Measurements from ENCODE around the gene CLSTN3. TPM values are rescaled to one million over a fixed set of nuclear protein-coding genes. Genes with fewer than 3 reads are reported as not detected.
A peak's percentile ranks its signal among the peaks of the same experiment; 100 is the strongest.

The CLSTN3 gene
- total and polyA plus RNA-seq, 10 of the 15 experiments (the other 5 are each of a cell fraction or from before 2014, with no cell fraction given): 0.09 to 35.9 (median 11.3) TPM

DNA sequence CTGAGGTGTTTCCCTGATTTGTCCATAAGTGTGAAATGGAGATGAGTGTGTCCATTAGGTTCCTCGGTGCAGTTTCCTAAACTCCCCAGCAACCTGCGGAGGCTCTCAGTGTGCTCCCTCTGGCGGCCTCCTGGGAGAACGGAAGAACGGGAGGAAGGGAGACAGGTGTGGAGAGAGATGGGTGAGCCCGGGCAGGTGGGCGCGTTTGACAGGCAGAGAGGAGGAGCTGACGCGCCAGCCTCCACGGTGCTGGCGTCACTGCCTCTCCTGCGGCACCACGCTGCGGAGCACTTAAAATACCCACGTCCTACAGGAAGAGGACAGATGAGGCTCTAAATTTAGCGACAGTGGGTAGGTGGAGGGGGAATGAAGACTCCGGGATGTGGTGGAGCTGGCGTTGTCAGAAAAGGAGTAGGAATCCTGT is 32.5 kb downstream of the CLSTN3 start:
- Histone ChIP-seq H3K36me3 (ENCODE audit: control insufficient read depth in 2 of 2, insufficient read depth in 2 of 2, low read length in 1 of 2) (no peaks in the 10 kb centered on the region; a peak in 1 of 4 replicates), H3K27me3 (replicated peaks in 1 of 2; ENCODE audit: control insufficient read depth in 2 of 2, insufficient read depth in 2 of 2, low read length in 1 of 2) (peaks cover 0 to 4% of the 10 kb centered on the region in 2 experiments; a peak in 1 of 4 replicates), H3K4me2 (ENCODE audit: control insufficient read depth, insufficient read depth) (no peak overlapping the region), H2AFZ (ENCODE audit: control insufficient read depth, low read depth, low read length) (no peak overlapping the region), H4K20me1 (ENCODE audit: control insufficient read depth, insufficient read depth) (no peaks in the 10 kb centered on the region), H3K79me2 (ENCODE audit: control insufficient read depth, insufficient read depth, low read length) (no peaks in the 10 kb centered on the region), H3K9ac (ENCODE audit: control insufficient read depth, insufficient read depth, low read length) (no peak overlapping the region), H3K9me3 (replicated peaks; ENCODE audit: control insufficient read depth, insufficient read depth, low read length) (no peaks in the 10 kb centered on the region; the same call in 1 of the 3 replicates), H3K27ac (ENCODE audit: control insufficient read depth, insufficient read depth) (no peak overlapping the region), H3K4me3 (no peak overlapping the region), H3K4me1 (ENCODE audit: control insufficient read depth, insufficient read depth, low read length) (no peaks in the 10 kb centered on the region)
- no peak for FAIRE-seq
- TF ChIP-seq, protein P1, sequence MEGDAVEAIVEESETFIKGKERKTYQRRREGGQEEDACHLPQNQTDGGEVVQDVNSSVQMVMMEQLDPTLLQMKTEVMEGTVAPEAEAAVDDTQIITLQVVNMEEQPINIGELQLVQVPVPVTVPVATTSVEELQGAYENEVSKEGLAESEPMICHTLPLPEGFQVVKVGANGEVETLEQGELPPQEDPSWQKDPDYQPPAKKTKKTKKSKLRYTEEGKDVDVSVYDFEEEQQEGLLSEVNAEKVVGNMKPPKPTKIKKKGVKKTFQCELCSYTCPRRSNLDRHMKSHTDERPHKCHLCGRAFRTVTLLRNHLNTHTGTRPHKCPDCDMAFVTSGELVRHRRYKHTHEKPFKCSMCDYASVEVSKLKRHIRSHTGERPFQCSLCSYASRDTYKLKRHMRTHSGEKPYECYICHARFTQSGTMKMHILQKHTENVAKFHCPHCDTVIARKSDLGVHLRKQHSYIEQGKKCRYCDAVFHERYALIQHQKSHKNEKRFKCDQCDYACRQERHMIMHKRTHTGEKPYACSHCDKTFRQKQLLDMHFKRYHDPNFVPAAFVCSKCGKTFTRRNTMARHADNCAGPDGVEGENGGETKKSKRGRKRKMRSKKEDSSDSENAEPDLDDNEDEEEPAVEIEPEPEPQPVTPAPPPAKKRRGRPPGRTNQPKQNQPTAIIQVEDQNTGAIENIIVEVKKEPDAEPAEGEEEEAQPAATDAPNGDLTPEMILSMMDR (IDR thresholded peaks at IDR 0.05 in 2 of 3, conservative IDR thresholded peaks at IDR 0.05 in 1 of 3; ENCODE audit: control insufficient read depth in 2 of 3, extremely low read depth in 1 of 3, insufficient read depth in 1 of 3, low read depth in 3 of 3, low read length in 3 of 3): peak; percentile 38 to 43 (median 39); a peak in 5 of 6 replicates
- no peak for TF ChIP-seq RAD51 (IDR thresholded peaks at IDR 0.05)
- BruUV-seq (replicated peaks): no TSS peak
- ChIA-PET RAD21 (ENCODE audit: unreplicated experiment) (no interaction called here), SMC1A (ENCODE audit: uncharacterized antibody, unreplicated experiment) (no interaction called here), POLR2A (no interaction called here), CTCF (interaction anchor here (0.7 to 1.3 kb wide), 4 partner anchors 8 to 83 kb away, joined by 3 to 5 read pairs (median 4); partner anchors contain the start of gene PEX5)
- intact Hi-C loops (cut with micrococcal nuclease; ENCODE audit: unreplicated experiment) (no loop called here), in situ Hi-C loops (cut with MboI) (no loop called here)
- no peak for DNase-seq (ENCODE audit: low read depth, low spot score)
- 9% methylated on average over 19 of the region's 19 CpGs for WGBS (ENCODE audit: insufficient coverage, insufficient replicate concordance, low lambda C conversion rate, missing lambda C conversion rate)
- peak; percentile 66 for ATAC-seq

DNA sequence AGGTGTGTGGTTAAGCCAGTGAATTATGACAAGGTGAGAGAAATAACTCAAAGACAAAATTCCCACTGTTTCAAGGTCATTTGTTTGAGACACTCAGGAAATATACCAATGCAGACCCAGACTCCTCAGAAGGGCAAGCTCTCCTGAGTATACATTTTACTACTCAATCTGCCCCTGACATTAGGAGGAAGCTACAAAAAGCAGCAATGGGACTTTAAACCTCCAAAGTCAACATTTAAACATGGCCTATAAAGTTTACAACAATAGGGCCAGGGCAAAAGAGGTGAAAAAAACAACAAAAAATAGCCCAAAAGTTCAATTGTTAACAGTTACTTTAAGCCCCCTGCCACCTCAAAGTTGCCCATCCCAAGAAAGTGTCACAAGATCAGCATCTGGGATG is 39.8 kb downstream of the CLSTN3 start:
- ChIA-PET POLR2A (no interaction called here), SMC1A (ENCODE audit: uncharacterized antibody, unreplicated experiment) (no interaction called here), CTCF (interaction anchor here (1.2 to 1.3 kb wide), 2 partner anchors 8 to 29 kb away, joined by 3 to 5 read pairs; no protein-coding TSS in a partner anchor), RAD21 (ENCODE audit: unreplicated experiment) (no interaction called here)
- Histone ChIP-seq H3K9me3 (replicated peaks; ENCODE audit: control insufficient read depth, insufficient read depth, low read length) (peaks cover 8% of the 10 kb centered on the region; the same call in 2 of the 3 replicates), H3K79me2 (ENCODE audit: control insufficient read depth, insufficient read depth, low read length) (no peaks in the 10 kb centered on the region), H3K27me3 (replicated peaks in 1 of 2; ENCODE audit: control insufficient read depth in 2 of 2, insufficient read depth in 2 of 2, low read length in 1 of 2) (no peaks in the 10 kb centered on the region), H3K4me3 (no peak overlapping the region), H3K4me2 (ENCODE audit: control insufficient read depth, insufficient read depth) (no peak overlapping the region), H3K27ac (ENCODE audit: control insufficient read depth, insufficient read depth) (no peak overlapping the region), H2AFZ (ENCODE audit: control insufficient read depth, low read depth, low read length) (no peak overlapping the region), H4K20me1 (ENCODE audit: control insufficient read depth, insufficient read depth) (no peaks in the 10 kb centered on the region), H3K9ac (ENCODE audit: control insufficient read depth, insufficient read depth, low read length) (no peak overlapping the region), H3K36me3 (ENCODE audit: control insufficient read depth in 2 of 2, insufficient read depth in 2 of 2, low read length in 1 of 2) (no peaks in the 10 kb centered on the region), H3K4me1 (ENCODE audit: control insufficient read depth, insufficient read depth, low read length) (no peaks in the 10 kb centered on the region)
- intact Hi-C loops (cut with micrococcal nuclease; ENCODE audit: unreplicated experiment): no loop called here
- ATAC-seq: no peak
- no TSS peak for BruUV-seq (replicated peaks)
- in situ Hi-C loops (cut with MboI): no loop called here
- TF ChIP-seq NFIC (IDR thresholded peaks at IDR 0.05; ENCODE audit: low read depth, low read length) (no peak), CHD2 (IDR thresholded peaks at IDR 0.05; ENCODE audit: borderline replicate concordance, low read depth, low read length) (no peak), FOS (IDR thresholded peaks at IDR 0.05; ENCODE audit: borderline replicate concordance, extremely low read depth, insufficient read length) (no peak), ZNF384 (IDR thresholded peaks at IDR 0.05; ENCODE audit: borderline replicate concordance, low read depth, low read length) (no peak), SIX5 (IDR thresholded peaks at IDR 0.05; ENCODE audit: low read depth, low read length, severe bottlenecking) (no peak)
- DNase-seq (ENCODE audit: low read depth, low spot score): no peak
- FAIRE-seq: no peak
